ENCODE measurements around the gene CTNNA3.

CTNNA3 gene

GRCh38 chr10:65993451-65993850 is 1702.5 kb downstream of the CTNNA3 start:
- H3K4me3 ChIP-seq (ENCODE audit: low read depth, low read length) = no peak overlapping the region
- no peaks in the 10 kb centered on the region for H3K4me1 ChIP-seq (ENCODE audit: control insufficient read depth, insufficient read depth, low read length)
- no peaks in the 10 kb centered on the region for H3K9me3 ChIP-seq (ENCODE audit: control insufficient read depth, insufficient read depth, low read depth, low read length)
- H3K36me3 ChIP-seq (ENCODE audit: control insufficient read depth in 2 of 2, insufficient read depth in 1 of 2, low read length in 2 of 2) = no peaks in the 10 kb centered on the region
- H3K27ac ChIP-seq (ENCODE audit: extremely low read depth, low read depth, low read length) = no peak overlapping the region
- POLR2A ChIA-PET = no interaction called here
- TF ChIP-seq ZNF280D (tag by site-specific recombination; IDR thresholded peaks at IDR 0.05) = no peak
- TF ChIP-seq ZNF341 (tag by site-specific recombination; IDR thresholded peaks at IDR 0.05; ENCODE audit: low read depth) = no peak
- no peak for TF ChIP-seq WT1 (tag by site-specific recombination; IDR thresholded peaks at IDR 0.05)
- TF ChIP-seq ZNF426 (tag by site-specific recombination; IDR thresholded peaks at IDR 0.05) = no peak
- no peak for TF ChIP-seq ZNF558 (tag by site-specific recombination; IDR thresholded peaks at IDR 0.05)
- TF ChIP-seq ZNF292 (tag by site-specific recombination; IDR thresholded peaks at IDR 0.05; ENCODE audit: borderline replicate concordance, low read depth) = no peak
- no peak for TF ChIP-seq ZNF544 (tag by site-specific recombination; IDR thresholded peaks at IDR 0.05)
- TF ChIP-seq ZNF670 (tag by site-specific recombination; IDR thresholded peaks at IDR 0.05; ENCODE audit: low read depth) = no peak
- no peak for TF ChIP-seq ZNF660 (tag by site-specific recombination; IDR thresholded peaks at IDR 0.05)
- no peak for TF ChIP-seq INSM2 (tag by site-specific recombination; IDR thresholded peaks at IDR 0.05)
- no peak for TF ChIP-seq ZNF529 (tag by site-specific recombination; IDR thresholded peaks at IDR 0.05; ENCODE audit: insufficient replicate concordance)
- TF ChIP-seq TSHZ1 (tag by site-specific recombination; IDR thresholded peaks at IDR 0.05; ENCODE audit: borderline replicate concordance) = no peak
- no peak for TF ChIP-seq OVOL3 (tag by site-specific recombination; IDR thresholded peaks at IDR 0.05)
- TF ChIP-seq ZNF571 (tag by site-specific recombination; IDR thresholded peaks at IDR 0.05) = no peak
- TF ChIP-seq ZBTB10 (tag by site-specific recombination; IDR thresholded peaks at IDR 0.05) = no peak
- TF ChIP-seq KLF8 (tag by site-specific recombination; IDR thresholded peaks at IDR 0.05) = no peak
- no peak for TF ChIP-seq ZNF585B (tag by site-specific recombination; IDR thresholded peaks at IDR 0.05)
- TF ChIP-seq ZNF146 (tag by site-specific recombination; IDR thresholded peaks at IDR 0.05) = no peak
- CTCF ChIA-PET = no interaction called here
